ENCODE data around the gene SPTSSB.

Gene SPTSSB

DNA sequence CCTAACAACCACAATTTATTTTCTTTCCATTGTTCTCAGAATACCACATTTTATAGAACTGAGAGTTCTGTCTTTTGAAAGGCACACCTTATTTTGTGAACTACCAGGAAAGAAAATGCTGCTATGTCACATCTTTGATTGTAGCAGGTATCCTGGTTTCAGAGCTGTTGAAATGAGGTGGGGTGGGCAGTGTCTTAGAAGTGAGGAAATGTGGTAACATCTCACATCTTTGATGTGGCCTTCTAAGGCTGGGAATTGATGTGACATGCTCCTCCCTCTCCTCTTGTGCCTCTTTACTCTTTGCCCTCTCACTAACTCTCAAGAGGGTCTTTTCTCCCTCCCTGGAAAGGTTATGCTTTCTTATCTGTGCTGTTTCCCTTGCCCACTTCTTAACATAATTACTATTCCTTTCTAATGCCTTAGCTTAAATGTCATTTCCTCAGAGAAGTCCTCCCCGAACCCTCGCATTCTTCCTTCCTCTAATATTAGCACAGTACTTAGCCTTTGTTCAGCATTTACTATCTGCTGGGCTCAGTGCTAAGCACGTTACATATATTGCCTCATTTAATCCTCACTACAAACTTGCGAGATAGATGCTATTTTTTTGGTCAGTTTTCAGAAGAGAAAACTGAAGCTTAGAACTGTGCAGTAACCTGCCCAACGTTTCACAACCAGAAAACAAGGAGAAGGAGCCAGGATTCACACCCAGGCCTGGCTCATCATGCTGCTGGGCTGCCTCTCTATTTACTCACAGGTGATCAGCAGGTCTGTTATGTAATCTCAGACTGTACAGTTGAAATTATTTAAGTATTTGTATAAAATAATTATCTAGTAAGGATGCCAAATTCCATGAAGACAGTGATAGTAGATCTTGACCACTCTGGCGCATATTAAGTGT is 24.0 kb upstream of the SPTSSB start:
- no peaks in the 10 kb centered on the region for H3K9me2 ChIP-seq (replicated peaks; ENCODE audit: control insufficient read depth, low read length)
- no peaks in the 10 kb centered on the region for H3K27me3 ChIP-seq (ENCODE audit: control insufficient read depth, low read length)
- H3K4me3 ChIP-seq (ENCODE audit: low read length), result no peak overlapping the region
- H3K4me1 ChIP-seq (ENCODE audit: control insufficient read depth, low read length), result no peaks in the 10 kb centered on the region
- no peak overlapping the region for H3K4me2 ChIP-seq (ENCODE audit: low read length)
- H3K36me3 ChIP-seq (ENCODE audit: control insufficient read depth, low read length), result no peaks in the 10 kb centered on the region
- H3K27ac ChIP-seq (ENCODE audit: low read depth, low read length), result no peak overlapping the region
- no peaks in the 10 kb centered on the region for H3K79me2 ChIP-seq (ENCODE audit: control insufficient read depth, low read length)
- no peaks in the 10 kb centered on the region for H3K9me3 ChIP-seq (ENCODE audit: control insufficient read depth, insufficient read depth, low read length)
- no peaks in the 10 kb centered on the region for H3F3A ChIP-seq (ENCODE audit: control insufficient read depth, insufficient read depth)
- no peak for TF ChIP-seq EZH2phosphoT487 (IDR thresholded peaks at IDR 0.05; ENCODE audit: borderline replicate concordance, low read length)
- TF ChIP-seq, protein P1, sequence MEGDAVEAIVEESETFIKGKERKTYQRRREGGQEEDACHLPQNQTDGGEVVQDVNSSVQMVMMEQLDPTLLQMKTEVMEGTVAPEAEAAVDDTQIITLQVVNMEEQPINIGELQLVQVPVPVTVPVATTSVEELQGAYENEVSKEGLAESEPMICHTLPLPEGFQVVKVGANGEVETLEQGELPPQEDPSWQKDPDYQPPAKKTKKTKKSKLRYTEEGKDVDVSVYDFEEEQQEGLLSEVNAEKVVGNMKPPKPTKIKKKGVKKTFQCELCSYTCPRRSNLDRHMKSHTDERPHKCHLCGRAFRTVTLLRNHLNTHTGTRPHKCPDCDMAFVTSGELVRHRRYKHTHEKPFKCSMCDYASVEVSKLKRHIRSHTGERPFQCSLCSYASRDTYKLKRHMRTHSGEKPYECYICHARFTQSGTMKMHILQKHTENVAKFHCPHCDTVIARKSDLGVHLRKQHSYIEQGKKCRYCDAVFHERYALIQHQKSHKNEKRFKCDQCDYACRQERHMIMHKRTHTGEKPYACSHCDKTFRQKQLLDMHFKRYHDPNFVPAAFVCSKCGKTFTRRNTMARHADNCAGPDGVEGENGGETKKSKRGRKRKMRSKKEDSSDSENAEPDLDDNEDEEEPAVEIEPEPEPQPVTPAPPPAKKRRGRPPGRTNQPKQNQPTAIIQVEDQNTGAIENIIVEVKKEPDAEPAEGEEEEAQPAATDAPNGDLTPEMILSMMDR (IDR thresholded peaks at IDR 0.05; ENCODE audit: low read depth, low read length, poor library complexity, severe bottlenecking), result no peak
- H4K20me1 ChIP-seq (ENCODE audit: control insufficient read depth, insufficient read depth, low read depth, low read length), result no peaks in the 10 kb centered on the region

DNA sequence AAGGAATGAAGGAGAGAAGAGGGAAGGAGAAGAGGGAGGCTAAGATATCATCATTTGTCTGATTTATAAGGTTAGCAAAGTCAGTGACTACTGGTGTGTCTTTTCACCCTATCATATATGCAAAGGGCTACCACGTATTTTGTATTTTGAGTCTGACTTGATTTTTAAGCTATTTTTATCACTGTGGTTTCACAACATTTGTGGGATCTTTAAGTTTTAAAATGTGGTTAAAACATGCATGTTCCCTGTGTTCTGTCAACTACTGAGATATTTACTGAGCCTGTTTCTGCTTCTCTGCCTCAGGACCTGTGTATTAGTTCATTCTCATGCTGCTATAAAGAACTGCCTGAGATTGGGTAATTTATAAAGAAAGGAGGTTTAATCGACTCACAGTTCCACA is 22.5 kb upstream of the SPTSSB start:
- no peaks in the 10 kb centered on the region for H3K4me1 ChIP-seq (ENCODE audit: control insufficient read depth, low read length)
- H3K27me3 ChIP-seq (ENCODE audit: control insufficient read depth, low read length), result no peaks in the 10 kb centered on the region
- TF ChIP-seq, protein P1 (IDR thresholded peaks at IDR 0.05; ENCODE audit: low read depth, low read length, poor library complexity, severe bottlenecking), result no peak
- TF ChIP-seq EZH2phosphoT487 (IDR thresholded peaks at IDR 0.05; ENCODE audit: borderline replicate concordance, low read length), result no peak
- no peak overlapping the region for H3K27ac ChIP-seq (ENCODE audit: low read depth, low read length)
- H3K4me2 ChIP-seq (ENCODE audit: low read length), result no peak overlapping the region
- H4K20me1 ChIP-seq (ENCODE audit: control insufficient read depth, insufficient read depth, low read depth, low read length), result no peaks in the 10 kb centered on the region
- H3K9me2 ChIP-seq (replicated peaks; ENCODE audit: control insufficient read depth, low read length), result no peaks in the 10 kb centered on the region
- no peak overlapping the region for H3K4me3 ChIP-seq (ENCODE audit: low read length)
- no peaks in the 10 kb centered on the region for H3K9me3 ChIP-seq (ENCODE audit: control insufficient read depth, insufficient read depth, low read length)
- no peaks in the 10 kb centered on the region for H3K36me3 ChIP-seq (ENCODE audit: control insufficient read depth, low read length)
- no peaks in the 10 kb centered on the region for H3F3A ChIP-seq (ENCODE audit: control insufficient read depth, insufficient read depth)
- no peaks in the 10 kb centered on the region for H3K79me2 ChIP-seq (ENCODE audit: control insufficient read depth, low read length)

DNA sequence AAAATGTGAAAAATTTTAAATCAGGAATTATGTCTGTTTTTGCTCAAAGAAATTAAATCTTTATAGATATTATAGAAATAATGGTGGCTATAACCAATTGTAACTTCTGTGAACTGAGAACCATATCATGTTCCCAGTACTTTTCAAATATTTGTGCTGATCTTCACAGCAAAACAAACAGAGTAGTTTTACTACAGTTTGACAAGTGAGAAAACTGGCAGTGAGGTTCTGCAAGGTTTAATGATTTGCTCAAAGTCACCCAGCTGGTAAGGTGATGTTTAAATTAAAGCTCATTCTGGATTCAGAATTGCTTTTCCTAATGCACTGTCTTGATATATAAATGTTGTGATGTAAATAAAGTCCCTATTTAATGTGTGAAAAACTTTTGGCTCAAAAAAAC is 22.0 kb upstream of the SPTSSB start:
- H3K4me2 ChIP-seq (ENCODE audit: low read length), result no peak overlapping the region
- H3K27ac ChIP-seq (ENCODE audit: low read depth, low read length), result no peak overlapping the region
- no peak overlapping the region for H3K4me3 ChIP-seq (ENCODE audit: low read length)
- no peaks in the 10 kb centered on the region for H4K20me1 ChIP-seq (ENCODE audit: control insufficient read depth, insufficient read depth, low read depth, low read length)
- H3K9me3 ChIP-seq (ENCODE audit: control insufficient read depth, insufficient read depth, low read length), result no peaks in the 10 kb centered on the region
- no peaks in the 10 kb centered on the region for H3K4me1 ChIP-seq (ENCODE audit: control insufficient read depth, low read length)
- no peaks in the 10 kb centered on the region for H3K79me2 ChIP-seq (ENCODE audit: control insufficient read depth, low read length)
- no peaks in the 10 kb centered on the region for H3K9me2 ChIP-seq (replicated peaks; ENCODE audit: control insufficient read depth, low read length)
- H3K36me3 ChIP-seq (ENCODE audit: control insufficient read depth, low read length), result no peaks in the 10 kb centered on the region
- no peaks in the 10 kb centered on the region for H3F3A ChIP-seq (ENCODE audit: control insufficient read depth, insufficient read depth)
- H3K27me3 ChIP-seq (ENCODE audit: control insufficient read depth, low read length), result no peaks in the 10 kb centered on the region
- TF ChIP-seq, protein P1 (IDR thresholded peaks at IDR 0.05; ENCODE audit: low read depth, low read length, poor library complexity, severe bottlenecking), result no peak
- TF ChIP-seq EZH2phosphoT487 (IDR thresholded peaks at IDR 0.05; ENCODE audit: borderline replicate concordance, low read length), result no peak

Data from DOHH2 (cell line).